Measurements from ENCODE around the gene FNBP1L.

DNA sequence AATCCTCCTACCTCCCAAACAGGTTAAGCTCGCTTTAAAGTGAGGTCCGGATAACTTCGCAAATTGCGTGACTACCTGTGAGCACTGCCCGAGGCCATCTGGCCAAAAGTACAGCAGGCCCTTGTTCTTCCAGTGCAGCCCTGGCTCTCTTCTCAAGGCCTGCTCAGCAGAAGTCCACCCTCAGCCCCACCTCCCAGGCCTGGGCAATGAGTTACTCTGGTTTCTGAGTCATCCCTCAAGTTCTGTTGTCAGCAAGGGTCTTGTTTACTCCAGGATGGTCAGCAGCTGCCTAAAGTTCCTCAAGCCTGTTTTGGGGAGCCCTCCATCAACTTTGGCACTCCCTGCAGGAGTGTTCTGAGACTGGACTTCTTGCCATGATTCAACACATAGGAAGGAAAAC, 132.0 kb downstream of the FNBP1L start:
- TF ChIP-seq, protein P1, sequence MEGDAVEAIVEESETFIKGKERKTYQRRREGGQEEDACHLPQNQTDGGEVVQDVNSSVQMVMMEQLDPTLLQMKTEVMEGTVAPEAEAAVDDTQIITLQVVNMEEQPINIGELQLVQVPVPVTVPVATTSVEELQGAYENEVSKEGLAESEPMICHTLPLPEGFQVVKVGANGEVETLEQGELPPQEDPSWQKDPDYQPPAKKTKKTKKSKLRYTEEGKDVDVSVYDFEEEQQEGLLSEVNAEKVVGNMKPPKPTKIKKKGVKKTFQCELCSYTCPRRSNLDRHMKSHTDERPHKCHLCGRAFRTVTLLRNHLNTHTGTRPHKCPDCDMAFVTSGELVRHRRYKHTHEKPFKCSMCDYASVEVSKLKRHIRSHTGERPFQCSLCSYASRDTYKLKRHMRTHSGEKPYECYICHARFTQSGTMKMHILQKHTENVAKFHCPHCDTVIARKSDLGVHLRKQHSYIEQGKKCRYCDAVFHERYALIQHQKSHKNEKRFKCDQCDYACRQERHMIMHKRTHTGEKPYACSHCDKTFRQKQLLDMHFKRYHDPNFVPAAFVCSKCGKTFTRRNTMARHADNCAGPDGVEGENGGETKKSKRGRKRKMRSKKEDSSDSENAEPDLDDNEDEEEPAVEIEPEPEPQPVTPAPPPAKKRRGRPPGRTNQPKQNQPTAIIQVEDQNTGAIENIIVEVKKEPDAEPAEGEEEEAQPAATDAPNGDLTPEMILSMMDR (IDR thresholded peaks at IDR 0.05 in 2 of 3, conservative IDR thresholded peaks at IDR 0.05 in 1 of 3; ENCODE audit: control insufficient read depth in 2 of 3, extremely low read depth in 1 of 3, insufficient read depth in 1 of 3, low read depth in 3 of 3, low read length in 3 of 3), result no peak
- TF ChIP-seq POLR2A (IDR thresholded peaks at IDR 0.05; ENCODE audit: low read depth, low read length) (no peak), EZH2 (IDR thresholded peaks at IDR 0.05; ENCODE audit: borderline replicate concordance, control insufficient read depth, low read depth, low read length) (no peak)
- TF ChIP-seq, protein P2, sequence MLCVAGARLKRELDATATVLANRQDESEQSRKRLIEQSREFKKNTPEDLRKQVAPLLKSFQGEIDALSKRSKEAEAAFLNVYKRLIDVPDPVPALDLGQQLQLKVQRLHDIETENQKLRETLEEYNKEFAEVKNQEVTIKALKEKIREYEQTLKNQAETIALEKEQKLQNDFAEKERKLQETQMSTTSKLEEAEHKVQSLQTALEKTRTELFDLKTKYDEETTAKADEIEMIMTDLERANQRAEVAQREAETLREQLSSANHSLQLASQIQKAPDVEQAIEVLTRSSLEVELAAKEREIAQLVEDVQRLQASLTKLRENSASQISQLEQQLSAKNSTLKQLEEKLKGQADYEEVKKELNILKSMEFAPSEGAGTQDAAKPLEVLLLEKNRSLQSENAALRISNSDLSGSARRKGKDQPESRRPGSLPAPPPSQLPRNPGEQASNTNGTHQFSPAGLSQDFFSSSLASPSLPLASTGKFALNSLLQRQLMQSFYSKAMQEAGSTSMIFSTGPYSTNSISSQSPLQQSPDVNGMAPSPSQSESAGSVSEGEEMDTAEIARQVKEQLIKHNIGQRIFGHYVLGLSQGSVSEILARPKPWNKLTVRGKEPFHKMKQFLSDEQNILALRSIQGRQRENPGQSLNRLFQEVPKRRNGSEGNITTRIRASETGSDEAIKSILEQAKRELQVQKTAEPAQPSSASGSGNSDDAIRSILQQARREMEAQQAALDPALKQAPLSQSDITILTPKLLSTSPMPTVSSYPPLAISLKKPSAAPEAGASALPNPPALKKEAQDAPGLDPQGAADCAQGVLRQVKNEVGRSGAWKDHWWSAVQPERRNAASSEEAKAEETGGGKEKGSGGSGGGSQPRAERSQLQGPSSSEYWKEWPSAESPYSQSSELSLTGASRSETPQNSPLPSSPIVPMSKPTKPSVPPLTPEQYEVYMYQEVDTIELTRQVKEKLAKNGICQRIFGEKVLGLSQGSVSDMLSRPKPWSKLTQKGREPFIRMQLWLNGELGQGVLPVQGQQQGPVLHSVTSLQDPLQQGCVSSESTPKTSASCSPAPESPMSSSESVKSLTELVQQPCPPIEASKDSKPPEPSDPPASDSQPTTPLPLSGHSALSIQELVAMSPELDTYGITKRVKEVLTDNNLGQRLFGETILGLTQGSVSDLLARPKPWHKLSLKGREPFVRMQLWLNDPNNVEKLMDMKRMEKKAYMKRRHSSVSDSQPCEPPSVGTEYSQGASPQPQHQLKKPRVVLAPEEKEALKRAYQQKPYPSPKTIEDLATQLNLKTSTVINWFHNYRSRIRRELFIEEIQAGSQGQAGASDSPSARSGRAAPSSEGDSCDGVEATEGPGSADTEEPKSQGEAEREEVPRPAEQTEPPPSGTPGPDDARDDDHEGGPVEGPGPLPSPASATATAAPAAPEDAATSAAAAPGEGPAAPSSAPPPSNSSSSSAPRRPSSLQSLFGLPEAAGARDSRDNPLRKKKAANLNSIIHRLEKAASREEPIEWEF (IDR thresholded peaks at IDR 0.05; ENCODE audit: insufficient replicate concordance, low read depth, low read length), result no peak

Data from GM12878 (cell line).